Activated CD4-positive, alpha-beta T cell treated with anti-CD3 and anti-CD28 coated beads for 36 hours (primary cell): Measurements from ENCODE around the gene ITGB4. TPM values are rescaled to one million over a fixed set of nuclear protein-coding genes. Genes with fewer than 3 reads are reported as not detected.
A peak's percentile ranks its signal among the peaks of the same experiment; 100 is the strongest.
"Not testable (repeated sequence)": the region's sequence is repeated elsewhere in the genome, so short reads cannot be mapped to it uniquely, and the experiment has no call there.

Source experiments
- ATAC-seq: fragments of 200-7000 bp; cut with Tn5 transposase; one replicate; pipeline ENCODE4 v1.10.0; 2021; ENCODE audit warnings: mild to moderate bottlenecking, moderate library complexity
- CTCF ChIA-PET: fragments of 350-600 bp; sonication (Branson Sonifier 250); formaldehyde crosslinking; loops from one replicate; lab custom pipeline; 2021; ENCODE audit warnings: antibody characterized with exemption; lab: Charles Lee
- POLR2A ChIA-PET: fragments of 350-600 bp; sonication (Branson Sonifier 250); formaldehyde crosslinking; loops from one replicate; lab custom pipeline; 2021; ENCODE audit warnings: antibody characterized with exemption, inconsistent platforms; lab: Charles Lee
- DNase-seq: peaks from one replicate; pipeline ENCODE4 v3.0.0-alpha.2; 2020
- H3K27ac Mint-ChIP-seq: one replicate; pipeline ENCODE4 v1.8.0; 2021; ENCODE audit warnings: mixed read lengths
- H3K27me3 Mint-ChIP-seq: one replicate; pipeline ENCODE4 v1.8.0; 2021; ENCODE audit warnings: mixed read lengths
- H3K36me3 Mint-ChIP-seq: one replicate; pipeline ENCODE4 v1.8.0; 2021; ENCODE audit warnings: low read depth, mixed read lengths
- H3K4me1 Mint-ChIP-seq: one replicate; pipeline ENCODE4 v1.8.0; 2021; ENCODE audit warnings: mixed read lengths
- H3K4me3 Mint-ChIP-seq: one replicate; pipeline ENCODE4 v1.8.0; 2021; ENCODE audit warnings: mild to moderate bottlenecking, moderate library complexity, mixed read lengths
- H3K9me3 Mint-ChIP-seq: one replicate; pipeline ENCODE4 v1.8.0; 2021; ENCODE audit warnings: low read depth, mixed read lengths
- intact Hi-C, 2 experiments: fragments of 100-400 bp; cut with DNase I in 1 of 2; cut with micrococcal nuclease in 1 of 2; formaldehyde crosslinking; loops; one replicate each; pipeline versions ENCODE4 v1.14.2 to v1.15.1; 2022 to 2024; cut with DNase I, micrococcal nuclease
- total RNA-seq, 2 experiments: library from RNA; stranded (reverse); gene quantifications; one replicate each; pipeline ENCODE4 v1.2.3, GENCODE V29; 2021

Gene ITGB4
- total RNA-seq, 2 experiments from 2014 or later: 0.62 to 1.5 TPM

GRCh38 chr17:75753514-75754377, 32.5 kb downstream of the ITGB4 start:
- peak overlapping the region; percentile 59 for H3K4me3 Mint-ChIP-seq
- intact Hi-C loops: loop anchor here in 1 of 2 experiments (1.0 kb wide), 2 partner anchors 26 to 74 kb away; a partner anchor contains a TSS
- DNase-seq (peak; percentile 83), ATAC-seq (peak; percentile 82)
- H3K27ac Mint-ChIP-seq: no peak overlapping the region
- H3K36me3 Mint-ChIP-seq: no peaks in the 10 kb centered on the region
- POLR2A ChIA-PET: interaction anchor here (0.5 to 2.0 kb wide), 6 partner anchors 11 to 102 kb away, joined by 3 to 13 read pairs (median 6); partner anchors contain the start of genes GALK1 and WBP2
- no peaks in the 10 kb centered on the region for H3K9me3 Mint-ChIP-seq
- CTCF ChIA-PET: interaction anchor here (0.6 to 2.5 kb wide), 51 partner anchors 9 to 546 kb away, joined by 3 to 38 read pairs (median 5); partner anchors contain the start of genes GALK1, ITGB4, RECQL5 and SAP30BP
- no peaks in the 10 kb centered on the region for H3K27me3 Mint-ChIP-seq
- H3K4me1 Mint-ChIP-seq: peaks cover 16% of the 10 kb centered on the region

DNA sequence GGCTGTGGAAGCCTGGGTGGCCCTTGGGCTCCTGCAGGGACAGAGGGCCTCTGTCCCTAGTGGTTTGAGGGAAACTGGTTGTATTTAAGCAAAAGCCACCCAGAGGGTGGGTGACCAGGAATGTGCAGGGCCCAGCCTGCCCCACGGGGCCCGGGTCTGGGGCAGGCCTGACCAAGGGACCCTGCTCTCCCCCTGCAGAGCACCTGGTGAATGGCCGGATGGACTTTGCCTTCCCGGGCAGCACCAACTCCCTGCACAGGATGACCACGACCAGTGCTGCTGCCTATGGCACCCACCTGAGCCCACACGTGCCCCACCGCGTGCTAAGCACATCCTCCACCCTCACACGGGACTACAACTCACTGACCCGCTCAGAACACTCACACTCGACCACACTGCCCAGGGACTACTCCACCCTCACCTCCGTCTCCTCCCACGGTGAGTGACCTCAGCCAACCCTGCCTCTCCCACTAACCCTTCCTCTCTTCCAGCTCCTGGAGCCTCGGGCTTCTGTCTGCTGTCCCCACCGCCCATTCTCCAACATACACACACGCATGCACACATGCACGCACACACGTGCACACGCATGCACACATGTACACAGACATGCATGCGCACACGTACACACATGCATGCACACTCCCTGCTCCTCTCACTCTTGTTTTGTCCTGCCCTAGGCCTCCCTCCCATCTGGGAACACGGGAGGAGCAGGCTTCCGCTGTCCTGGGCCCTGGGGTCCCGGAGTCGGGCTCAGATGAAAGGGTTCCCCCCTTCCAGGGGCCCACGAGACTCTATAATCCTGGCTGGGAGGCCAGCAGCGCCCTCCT, 33.3 kb downstream of the ITGB4 start:
- Mint-ChIP-seq H3K27me3 (no peaks in the 10 kb centered on the region), H3K4me1 (peaks cover 16% of the 10 kb centered on the region), H3K4me3 (peak overlapping the region; percentile 22), H3K27ac (no peak overlapping the region), H3K36me3 (no peaks in the 10 kb centered on the region), H3K9me3 (no peaks in the 10 kb centered on the region)
- ChIA-PET POLR2A (interaction anchor here (0.6 to 2.0 kb wide), 3 partner anchors 10 to 30 kb away, joined by 4 to 8 read pairs (median 7); partner anchors contain the start of genes GALK1 and UNK), CTCF (interaction anchor here (0.6 to 2.5 kb wide), 17 partner anchors 9 to 140 kb away, joined by 3 to 38 read pairs (median 7); partner anchors contain the start of genes GALK1, SMIM5 and WBP2)
- intact Hi-C loops: no loop called here
- no peak for DNase-seq
- ATAC-seq: no peak

GRCh38 chr17:75755205-75755901, 34.1 kb downstream of the ITGB4 start:
- no peaks in the 10 kb centered on the region for H3K36me3 Mint-ChIP-seq
- H3K4me3 Mint-ChIP-seq: peak overlapping the region; percentile 22
- H3K9me3 Mint-ChIP-seq: no peaks in the 10 kb centered on the region
- H3K27me3 Mint-ChIP-seq: no peaks in the 10 kb centered on the region
- intact Hi-C loops: no loop called here
- ATAC-seq: no peak
- ChIA-PET POLR2A (interaction anchor here (0.6 to 2.0 kb wide), 2 partner anchors 18 to 29 kb away, joined by 7 to 8 read pairs; partner anchors contain the start of gene UNK), CTCF (interaction anchor here (0.6 to 2.1 kb wide), 2 partner anchors 10 to 74 kb away, joined by 3 to 7 read pairs; partner anchors contain the start of gene GALK1)
- no peak overlapping the region for H3K27ac Mint-ChIP-seq
- DNase-seq: peak; percentile 42
- H3K4me1 Mint-ChIP-seq: peaks cover 10% of the 10 kb centered on the region

- H3K27ac Mint-ChIP-seq: no peak overlapping the region
- no peak for ATAC-seq
- POLR2A ChIA-PET: no interaction called here
These were observed 34.7 kb downstream of the ITGB4 start for GRCh38 chr17:75755990-75756389.

GRCh38 chr17:75756451-75757085, 35.3 kb downstream of the ITGB4 start:
- CTCF ChIA-PET: interaction anchor here (0.5 to 2.1 kb wide), 4 partner anchors 8 to 142 kb away, joined by 3 to 9 read pairs (median 5); partner anchors contain the start of gene GALK1
- ATAC-seq (no peak), DNase-seq (no peak)
- H3K27me3 Mint-ChIP-seq: no peaks in the 10 kb centered on the region
- H3K4me1 Mint-ChIP-seq: peaks cover 10% of the 10 kb centered on the region
- H3K36me3 Mint-ChIP-seq: no peaks in the 10 kb centered on the region
- intact Hi-C loops: no loop called here
- no peaks in the 10 kb centered on the region for H3K9me3 Mint-ChIP-seq
- POLR2A ChIA-PET: no interaction called here
- no peak overlapping the region for H3K4me3 Mint-ChIP-seq
- H3K27ac Mint-ChIP-seq: no peak overlapping the region

More at GRCh38 chr17:75755990-75756389, 34.7 kb downstream of the ITGB4 start:
- Mint-ChIP-seq H3K4me1 (peaks cover 10% of the 10 kb centered on the region), H3K4me3 (no peak overlapping the region), H3K9me3 (no peaks in the 10 kb centered on the region), H3K36me3 (no peaks in the 10 kb centered on the region), H3K27me3 (no peaks in the 10 kb centered on the region)
- CTCF ChIA-PET: interaction anchor here (0.5 to 2.1 kb wide), 3 partner anchors 10 to 141 kb away, joined by 3 to 7 read pairs (median 3); partner anchors contain the start of gene GALK1
- DNase-seq: no peak
- intact Hi-C loops: no loop called here

DNA sequence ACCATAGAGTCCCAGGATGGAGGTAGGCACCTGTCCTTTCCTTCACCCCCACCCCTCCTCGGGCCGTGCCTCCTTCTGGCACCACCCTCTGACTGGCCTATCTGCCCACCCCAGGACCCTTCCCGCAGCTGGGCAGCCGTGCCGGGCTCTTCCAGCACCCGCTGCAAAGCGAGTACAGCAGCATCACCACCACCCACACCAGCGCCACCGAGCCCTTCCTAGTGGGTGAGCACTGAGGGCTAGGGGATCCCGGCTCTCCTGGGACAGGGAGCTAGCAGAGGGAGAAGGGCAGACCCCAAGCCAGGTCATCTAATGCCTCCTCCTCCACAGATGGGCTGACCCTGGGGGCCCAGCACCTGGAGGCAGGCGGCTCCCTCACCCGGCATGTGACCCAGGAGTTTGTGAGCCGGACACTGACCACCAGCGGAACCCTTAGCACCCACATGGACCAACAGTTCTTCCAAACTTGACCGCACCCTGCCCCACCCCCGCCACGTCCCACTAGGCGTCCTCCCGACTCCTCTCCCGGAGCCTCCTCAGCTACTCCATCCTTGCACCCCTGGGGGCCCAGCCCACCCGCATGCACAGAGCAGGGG, 35.9 kb downstream of the ITGB4 start:
- H3K4me1 Mint-ChIP-seq: peaks cover 10% of the 10 kb centered on the region
- DNase-seq (no peak), ATAC-seq (no peak)
- ChIA-PET POLR2A (no interaction called here), CTCF (interaction anchor here (1.9 kb wide), 1 partner anchor 9 kb away, joined by 9 read pairs; no protein-coding TSS in a partner anchor)
- H3K36me3 Mint-ChIP-seq: no peaks in the 10 kb centered on the region
- no peak overlapping the region for H3K27ac Mint-ChIP-seq
- H3K27me3 Mint-ChIP-seq: no peaks in the 10 kb centered on the region
- intact Hi-C loops: no loop called here
- no peaks in the 10 kb centered on the region for H3K9me3 Mint-ChIP-seq
- no peak overlapping the region for H3K4me3 Mint-ChIP-seq

DNA sequence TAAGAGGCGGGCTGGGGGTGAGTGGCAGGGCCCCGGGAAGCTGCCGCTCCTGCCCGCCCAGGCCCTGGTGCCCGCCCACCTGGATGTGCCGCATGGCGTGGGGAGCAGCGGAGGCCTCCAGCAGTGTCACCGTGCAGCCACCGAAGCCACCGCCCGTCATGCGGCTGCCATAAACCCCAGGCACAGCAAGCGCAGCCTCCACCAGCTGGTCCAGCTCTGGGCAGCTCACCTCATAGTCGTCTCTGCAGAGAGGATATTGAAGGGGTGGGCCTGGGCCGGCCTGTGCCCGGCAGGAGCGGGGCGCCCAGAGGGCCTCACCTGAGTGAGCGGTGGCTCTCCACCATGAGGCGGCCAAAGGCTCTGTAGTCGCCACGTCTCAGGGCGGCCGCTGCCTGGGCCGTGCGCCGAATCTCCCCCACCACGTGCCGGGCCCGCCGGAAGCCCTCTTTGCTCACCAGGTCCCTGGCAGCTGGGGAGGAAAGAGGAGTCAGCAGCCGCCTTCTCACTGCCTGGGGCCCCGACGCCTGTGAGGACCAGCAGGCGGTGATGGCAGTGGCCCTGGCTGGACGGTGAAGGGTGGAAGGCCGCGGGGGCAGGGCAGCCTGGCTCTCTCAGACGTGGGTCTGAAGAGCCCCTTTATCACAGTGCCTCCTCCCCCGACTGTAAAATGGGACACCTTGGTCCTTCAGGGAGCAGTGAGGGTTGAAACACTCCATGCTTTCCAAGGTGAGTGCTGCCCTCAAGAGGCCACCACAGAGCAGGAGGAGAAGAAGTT, 37.1 kb downstream of the ITGB4 start:
- Mint-ChIP-seq H3K4me1 (peaks cover 7% of the 10 kb centered on the region), H3K9me3 (no peaks in the 10 kb centered on the region), H3K27me3 (no peaks in the 10 kb centered on the region), H3K4me3 (no peak overlapping the region), H3K27ac (no peak overlapping the region), H3K36me3 (peaks cover 5% of the 10 kb centered on the region)
- intact Hi-C loops: no loop called here
- DNase-seq (no peak), ATAC-seq (no peak)
- CTCF ChIA-PET: interaction anchor here (1.9 kb wide), 1 partner anchor 10 kb away, joined by 9 read pairs; no protein-coding TSS in a partner anchor
- POLR2A ChIA-PET: interaction anchor here (0.6 kb wide), 1 partner anchor 169 kb away, joined by 4 read pairs; no protein-coding TSS in a partner anchor

- Mint-ChIP-seq H3K4me3 (no peak overlapping the region), H3K9me3 (no peaks in the 10 kb centered on the region), H3K4me1 (peaks cover 8% of the 10 kb centered on the region), H3K27me3 (no peaks in the 10 kb centered on the region), H3K36me3 (peaks cover 5% of the 10 kb centered on the region), H3K27ac (no peak overlapping the region)
- CTCF ChIA-PET: interaction anchor here (0.7 to 7.8 kb wide), 6 partner anchors 10 to 422 kb away, joined by 3 to 76 read pairs (median 3); no protein-coding TSS in a partner anchor
- intact Hi-C loops: no loop called here
- no peak for DNase-seq
- POLR2A ChIA-PET: interaction anchor here (1.1 kb wide), 1 partner anchor 13 kb away, joined by 4 read pairs; no protein-coding TSS in a partner anchor
- ATAC-seq: no peak
These were observed 38.2 kb downstream of the ITGB4 start for GRCh38 chr17:75759457-75759856.

DNA sequence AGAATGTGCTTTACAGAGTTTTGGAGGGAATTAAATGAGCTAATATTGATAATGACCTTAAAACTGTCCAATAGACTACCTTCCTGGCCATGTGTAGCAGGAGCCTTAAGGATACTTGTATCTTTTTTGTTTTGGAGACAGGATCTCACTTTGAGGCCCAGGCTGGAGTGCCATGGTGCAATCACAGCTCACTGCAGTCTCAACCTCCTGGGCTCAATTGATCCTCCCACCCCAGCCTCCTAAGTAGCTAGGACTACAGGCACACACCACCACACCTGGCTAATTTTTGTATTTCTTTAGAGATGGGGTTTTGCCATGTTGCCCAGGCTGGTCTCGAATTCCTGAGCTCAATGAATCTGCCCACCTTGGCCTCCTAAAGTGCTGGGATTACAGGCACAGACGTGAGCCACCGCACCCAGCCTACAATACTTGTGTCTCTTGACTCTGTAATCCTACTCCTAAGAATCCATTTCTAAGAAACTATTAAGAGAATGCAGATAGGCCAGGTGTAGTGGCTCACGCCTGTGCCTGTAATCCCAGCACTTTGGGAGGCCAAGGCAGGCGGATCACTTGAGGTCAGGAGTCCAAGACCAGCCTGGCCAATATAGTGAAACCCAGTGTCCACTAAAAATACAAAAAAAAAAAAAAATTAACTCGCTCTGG, 38.9 kb downstream of the ITGB4 start:
- not testable (repeated sequence) for H3K27me3 Mint-ChIP-seq, ATAC-seq, H3K4me1 Mint-ChIP-seq, H3K36me3 Mint-ChIP-seq, DNase-seq, H3K9me3 Mint-ChIP-seq, H3K4me3 Mint-ChIP-seq, H3K27ac Mint-ChIP-seq
- intact Hi-C loops: loop anchor here in 1 of 2 experiments (5.0 kb wide), 1 partner anchor 247 kb away; no protein-coding TSS in a partner anchor
- POLR2A ChIA-PET: interaction anchor here (1.1 kb wide), 1 partner anchor 13 kb away, joined by 4 read pairs; no protein-coding TSS in a partner anchor
- CTCF ChIA-PET: interaction anchor here (0.6 to 7.8 kb wide), 7 partner anchors 10 to 423 kb away, joined by 3 to 76 read pairs (median 3); no protein-coding TSS in a partner anchor
